Stomach (tissue), 4 donors: Measurements from ENCODE around the gene AGAP1.

Source experiments
- POLR2A ChIP-seq, 4 donors: fragments of 450-650 bp; IDR thresholded peaks; one replicate each; pipeline ENCODE4 v1.6.1; 2016; ENCODE audit warnings: antibody characterized with exemption in 4 of 4, control low read depth in 2 of 4, mild to moderate bottlenecking in 1 of 4, moderate library complexity in 1 of 4
- POLR2AphosphoS5 ChIP-seq, 3 donors: sonication (generic); formaldehyde crosslinking; IDR thresholded peaks; one replicate each; pipeline ENCODE4 v1.6.1; 2016; ENCODE audit warnings: antibody characterized with exemption in 3 of 3
- TF ChIP-seq, protein P1 (sequence below), 7 experiments: fragments of 450-650 bp in 4 of 7; fragments of 200-600 bp in 3 of 7; sonication (generic) in 3 of 7; IDR thresholded peaks; one replicate each; pipeline ENCODE4 v1.5.1; 2016 to 2019; ENCODE audit warnings: antibody characterized with exemption in 7 of 7, control low read depth in 2 of 7, mild to moderate bottlenecking in 1 of 7

DNA sequence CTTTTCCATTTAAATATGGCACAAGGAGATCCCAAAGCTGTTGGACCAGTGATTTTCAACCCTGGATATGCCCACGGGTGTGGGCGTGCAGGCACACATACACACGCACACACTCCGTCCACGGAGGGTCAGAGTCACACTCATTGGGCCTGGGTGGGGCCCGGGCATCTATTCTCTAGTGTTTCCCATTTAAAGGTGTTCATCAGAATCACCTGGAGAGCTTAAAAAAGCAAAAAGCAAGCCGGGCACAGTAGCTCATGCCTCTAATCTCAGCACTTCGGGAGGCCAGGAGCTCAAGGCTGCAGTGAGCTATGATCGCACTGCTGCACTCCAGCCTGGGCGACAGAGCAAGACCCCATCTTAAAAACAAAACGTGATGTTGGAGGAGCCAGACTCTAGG lies 345.4 kb downstream of the AGAP1 start:
- TF ChIP-seq POLR2A (IDR thresholded peaks at IDR 0.05) = no peak
- TF ChIP-seq, protein P1, sequence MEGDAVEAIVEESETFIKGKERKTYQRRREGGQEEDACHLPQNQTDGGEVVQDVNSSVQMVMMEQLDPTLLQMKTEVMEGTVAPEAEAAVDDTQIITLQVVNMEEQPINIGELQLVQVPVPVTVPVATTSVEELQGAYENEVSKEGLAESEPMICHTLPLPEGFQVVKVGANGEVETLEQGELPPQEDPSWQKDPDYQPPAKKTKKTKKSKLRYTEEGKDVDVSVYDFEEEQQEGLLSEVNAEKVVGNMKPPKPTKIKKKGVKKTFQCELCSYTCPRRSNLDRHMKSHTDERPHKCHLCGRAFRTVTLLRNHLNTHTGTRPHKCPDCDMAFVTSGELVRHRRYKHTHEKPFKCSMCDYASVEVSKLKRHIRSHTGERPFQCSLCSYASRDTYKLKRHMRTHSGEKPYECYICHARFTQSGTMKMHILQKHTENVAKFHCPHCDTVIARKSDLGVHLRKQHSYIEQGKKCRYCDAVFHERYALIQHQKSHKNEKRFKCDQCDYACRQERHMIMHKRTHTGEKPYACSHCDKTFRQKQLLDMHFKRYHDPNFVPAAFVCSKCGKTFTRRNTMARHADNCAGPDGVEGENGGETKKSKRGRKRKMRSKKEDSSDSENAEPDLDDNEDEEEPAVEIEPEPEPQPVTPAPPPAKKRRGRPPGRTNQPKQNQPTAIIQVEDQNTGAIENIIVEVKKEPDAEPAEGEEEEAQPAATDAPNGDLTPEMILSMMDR (IDR thresholded peaks at IDR 0.05) = no peak
- TF ChIP-seq POLR2AphosphoS5 (IDR thresholded peaks at IDR 0.05) = no peak
